GM15510 (cell line): ENCODE results near the gene GALNT15.

ENCODE experiments used
- POLR2A ChIP-seq: IDR thresholded peaks from 3 replicates; pipeline ENCODE4 v1.6.1; 2011; ENCODE audit warnings: borderline replicate concordance; ENCODE audit not compliant: insufficient read length; ENCODE audit errors: extremely low read depth

The GALNT15 gene

GRCh38 chr3:16146015-16146730 is 28.3 kb upstream of the GALNT15 start:
- no peak for TF ChIP-seq POLR2A

- TF ChIP-seq POLR2A: no peak
Observed at GRCh38 chr3:16147220-16147994, 27.1 kb upstream of the GALNT15 start.

GRCh38 chr3:16148213-16148612 is 26.3 kb upstream of the GALNT15 start:
- no peak for TF ChIP-seq POLR2A

GRCh38 chr3:16148783-16149182 is 25.7 kb upstream of the GALNT15 start:
- TF ChIP-seq POLR2A: no peak

- no peak for TF ChIP-seq POLR2A
Observed at GRCh38 chr3:16150285-16150684, 24.2 kb upstream of the GALNT15 start.

- no peak for TF ChIP-seq POLR2A
Observed at GRCh38 chr3:16151109-16151508, 23.4 kb upstream of the GALNT15 start.

- TF ChIP-seq POLR2A: no peak
Observed at GRCh38 chr3:16168211-16168610, 6.3 kb upstream of the GALNT15 start.

DNA sequence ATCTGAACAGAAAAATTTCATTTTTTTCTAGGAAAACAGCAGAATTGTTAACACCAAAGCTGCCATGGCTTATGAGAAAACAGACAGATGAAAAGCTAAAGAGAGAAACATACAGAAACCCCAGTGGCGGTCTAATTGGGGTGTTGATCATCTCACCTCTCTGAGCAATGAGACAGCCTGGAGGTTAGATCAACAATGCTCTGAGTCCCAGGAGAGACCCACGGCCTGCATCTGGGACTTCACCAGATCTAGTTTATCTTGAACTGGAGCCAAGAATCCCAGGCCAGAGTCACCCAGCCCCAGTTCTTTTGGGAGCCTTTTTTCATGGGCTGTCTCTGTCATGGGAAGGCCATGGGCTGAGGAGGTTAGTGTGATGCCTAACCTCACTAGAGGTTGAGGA is 3.5 kb upstream of the GALNT15 start:
- no peak for TF ChIP-seq POLR2A

DNA sequence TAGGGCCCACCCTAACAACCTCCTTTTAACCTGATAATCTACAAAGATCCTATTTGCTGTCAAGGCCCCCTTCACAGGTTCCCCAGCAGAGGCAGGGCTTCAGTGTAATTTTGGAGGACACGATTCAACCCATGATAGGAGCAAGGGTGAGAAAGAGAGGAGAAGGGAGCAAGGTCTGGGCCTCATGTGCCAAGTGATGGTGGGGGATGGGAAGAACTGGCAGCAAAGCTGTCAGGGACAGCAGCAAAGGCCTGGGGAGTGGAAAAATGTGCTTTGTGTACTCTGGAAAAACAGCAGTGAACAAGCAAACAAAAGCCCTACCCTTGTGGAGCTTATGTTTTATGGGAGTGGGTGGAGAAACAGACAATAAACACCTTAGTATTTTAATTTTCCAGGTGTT is 2.7 kb upstream of the GALNT15 start:
- no peak for TF ChIP-seq POLR2A

GRCh38 chr3:16173283-16174025 is 1.0 kb upstream of the GALNT15 start:
- TF ChIP-seq POLR2A: no peak

- TF ChIP-seq POLR2A: no peak
Observed at GRCh38 chr3:16174026-16174355, 489 bp upstream of the GALNT15 start.

DNA sequence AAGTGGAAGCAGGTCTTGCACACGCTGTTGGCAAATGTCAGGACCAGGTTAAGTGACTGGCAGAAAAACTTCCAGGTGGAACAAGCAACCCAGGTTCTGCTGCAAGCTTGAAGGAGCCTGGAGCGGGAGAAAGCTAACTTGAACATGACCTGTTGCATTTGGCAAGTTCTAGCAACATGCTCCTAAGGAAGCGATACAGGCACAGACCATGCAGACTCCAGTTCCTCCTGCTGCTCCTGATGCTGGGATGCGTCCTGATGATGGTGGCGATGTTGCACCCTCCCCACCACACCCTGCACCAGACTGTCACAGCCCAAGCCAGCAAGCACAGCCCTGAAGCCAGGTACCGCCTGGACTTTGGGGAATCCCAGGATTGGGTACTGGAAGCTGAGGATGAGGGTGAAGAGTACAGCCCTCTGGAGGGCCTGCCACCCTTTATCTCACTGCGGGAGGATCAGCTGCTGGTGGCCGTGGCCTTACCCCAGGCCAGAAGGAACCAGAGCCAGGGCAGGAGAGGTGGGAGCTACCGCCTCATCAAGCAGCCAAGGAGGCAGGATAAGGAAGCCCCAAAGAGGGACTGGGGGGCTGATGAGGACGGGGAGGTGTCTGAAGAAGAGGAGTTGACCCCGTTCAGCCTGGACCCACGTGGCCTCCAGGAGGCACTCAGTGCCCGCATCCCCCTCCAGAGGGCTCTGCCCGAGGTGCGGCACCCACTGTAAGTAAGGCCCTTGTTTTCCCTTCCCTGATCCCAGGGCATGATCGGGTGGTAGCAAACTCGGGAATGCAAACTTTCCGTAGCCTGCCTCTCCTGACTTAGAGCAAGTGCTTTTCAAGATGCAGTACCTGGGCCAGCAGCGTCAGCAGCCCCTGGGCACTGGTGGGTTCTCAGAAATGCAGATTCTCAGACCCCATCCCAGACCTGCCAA is 759 bp downstream of the GALNT15 start:
- TF ChIP-seq POLR2A: no peak

DNA sequence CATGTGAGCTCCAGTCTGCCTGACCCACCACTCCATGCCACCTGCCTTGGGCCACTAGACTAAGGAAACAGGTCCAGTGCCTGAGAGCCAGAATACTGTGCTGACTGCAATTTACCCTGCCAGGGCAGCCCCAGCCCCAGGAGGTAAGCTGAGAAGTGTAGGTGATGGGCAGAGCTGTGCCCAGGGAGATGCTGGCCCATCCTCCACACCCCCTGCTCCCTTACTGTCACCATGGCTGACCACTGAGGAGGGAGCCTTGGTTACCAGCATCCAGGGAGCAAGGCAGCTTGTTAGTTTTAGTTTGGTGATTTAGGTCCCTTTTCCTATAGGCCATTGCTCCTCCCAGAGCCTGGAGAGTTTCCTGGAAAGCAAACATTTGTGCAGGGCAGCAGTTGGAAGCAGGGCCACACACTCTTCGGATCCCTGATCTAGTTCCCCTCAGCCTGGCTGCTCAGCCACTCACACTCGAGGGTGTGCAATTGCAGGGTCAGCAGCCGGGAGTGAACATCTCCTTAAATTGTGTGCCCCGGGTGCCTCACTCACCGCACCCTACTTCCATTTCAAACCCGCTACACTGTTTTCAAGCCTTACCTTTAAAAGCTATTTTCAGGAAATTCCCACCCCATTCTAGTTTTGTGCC is 2.0 kb downstream of the GALNT15 start:
- TF ChIP-seq POLR2A: no peak

GRCh38 chr3:16177382-16177781 is 2.9 kb downstream of the GALNT15 start:
- no peak for TF ChIP-seq POLR2A
